HEK293T (cell line): ENCODE results near the gene PRPF6.

Source experiments
- FOXA1 ChIP-seq: fragments of 450-650 bp; IDR thresholded peaks from 2 replicates; pipeline ENCODE4 v1.6.1; 2016; ENCODE audit warnings: mild to moderate bottlenecking
- FOXM1 ChIP-seq: fragments of 450-650 bp; IDR thresholded peaks from 2 replicates; pipeline ENCODE4 v1.6.1; 2017; ENCODE audit warnings: mild to moderate bottlenecking, borderline replicate concordance
- HDGF ChIP-seq: fragments of 450-650 bp; IDR thresholded peaks from 2 replicates; pipeline ENCODE4 v1.6.1; 2017; ENCODE audit warnings: antibody characterized with exemption, borderline replicate concordance
- PKNOX1 ChIP-seq: fragments of 450-650 bp; IDR thresholded peaks from 2 replicates; pipeline ENCODE4 v1.6.1; 2016

GRCh38 chr20:64023361-64024140 lies 42.6 kb downstream of the PRPF6 start:
- TF ChIP-seq HDGF: no peak
- TF ChIP-seq FOXA1: no peak
- TF ChIP-seq PKNOX1: no peak
- no peak for TF ChIP-seq FOXM1
